Neutrophil (primary cell): ENCODE results near the gene PLCD3.

ENCODE experiments used
- H3K27ac ChIP-seq: fragments of 200-600 bp; sonication (generic); 2 replicates; pipeline ENCODE4 v1.5.1; 2016; ENCODE audit warnings: mild to moderate bottlenecking, moderate library complexity
- H3K27me3 ChIP-seq: fragments of 200-600 bp; sonication (generic); 2 replicates; pipeline ENCODE4 v1.6.0; 2016; ENCODE audit warnings: mild to moderate bottlenecking
- H3K36me3 ChIP-seq: fragments of 200-600 bp; sonication (generic); 2 replicates; pipeline ENCODE4 v1.5.1; 2017
- H3K4me1 ChIP-seq, 2 experiments: fragments of 200-600 bp in 1 of 2; sonication (generic) in 1 of 2; 1 replicate in 1 of 2; 2 replicates in 1 of 2; pipeline versions ENCODE4 v1.5.1 to v1.6.1; 2013 to 2016; ENCODE audit warnings: low read depth in 1 of 2, low read length in 1 of 2, mild to moderate bottlenecking in 1 of 2, moderate library complexity in 1 of 2; ENCODE audit not compliant: control insufficient read depth in 1 of 2, insufficient read depth in 1 of 2
- H3K4me3 ChIP-seq, 2 experiments: fragments of 200-600 bp in 1 of 2; sonication (generic) in 1 of 2; 1 replicate in 1 of 2; 2 replicates in 1 of 2; pipeline ENCODE4 v1.5.1; 2013 to 2016; ENCODE audit warnings: low read depth in 1 of 2, low read length in 1 of 2, mild to moderate bottlenecking in 1 of 2, moderate library complexity in 1 of 2
- H3K9me3 ChIP-seq: fragments of 200-600 bp; sonication (generic); 2 replicates; pipeline ENCODE4 v1.5.1; 2016
- CTCF ChIP-seq: fragments of 200-600 bp; sonication (generic); IDR thresholded peaks from 2 replicates; pipeline ENCODE4 v1.5.1; 2016; ENCODE audit warnings: antibody characterized with exemption

Gene PLCD3

GRCh38 chr17:45108051-45108450 lies 24.3 kb downstream of the PLCD3 start:
- Histone ChIP-seq H3K27ac (no peak overlapping the region), H3K4me3 (no peak overlapping the region), H3K4me1 (no peaks in the 10 kb centered on the region), H3K36me3 (peaks cover 65% of the 10 kb centered on the region), H3K27me3 (no peaks in the 10 kb centered on the region), H3K9me3 (no peaks in the 10 kb centered on the region)
- no peak for TF ChIP-seq CTCF

DNA sequence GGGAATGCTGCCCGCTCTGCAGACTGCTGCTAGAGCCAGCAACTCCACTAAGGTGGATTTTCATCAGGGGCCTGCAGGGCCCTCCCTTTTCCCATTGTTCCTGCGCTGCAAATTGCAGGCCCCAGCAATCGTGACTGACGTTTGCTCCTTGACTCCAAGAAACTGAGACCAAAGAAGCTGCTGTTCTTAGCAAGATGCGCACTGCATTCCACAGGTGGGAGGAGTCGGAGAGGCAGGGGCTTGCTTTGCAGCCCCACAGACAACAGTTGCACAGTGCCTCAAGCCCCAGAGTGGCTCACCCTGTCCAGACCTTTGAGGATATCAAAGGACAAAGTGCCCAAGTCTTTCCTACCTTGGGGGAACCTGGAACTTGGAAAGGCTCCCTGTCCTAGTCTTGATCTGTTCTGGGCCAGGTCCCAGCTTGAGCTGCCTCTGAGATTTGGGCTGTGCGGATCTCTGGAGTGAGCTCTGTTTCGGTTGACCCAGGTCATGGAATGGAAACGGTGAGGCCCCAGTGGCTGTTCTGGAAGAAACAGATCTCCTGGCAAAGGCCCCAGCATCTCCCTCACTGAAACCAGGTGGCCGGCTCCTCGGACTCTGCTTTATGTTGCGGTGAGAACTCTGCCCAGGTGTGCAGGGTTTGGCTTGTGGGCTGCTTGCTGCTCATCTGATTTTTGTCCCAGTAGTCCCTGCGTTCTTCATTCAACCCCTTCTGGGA lies 24.9 kb downstream of the PLCD3 start:
- Histone ChIP-seq H3K36me3 (peaks cover 71% of the 10 kb centered on the region), H3K4me3 (no peak overlapping the region), H3K27ac (no peak overlapping the region), H3K4me1 (no peaks in the 10 kb centered on the region), H3K9me3 (no peaks in the 10 kb centered on the region), H3K27me3 (no peaks in the 10 kb centered on the region)
- no peak for TF ChIP-seq CTCF

DNA sequence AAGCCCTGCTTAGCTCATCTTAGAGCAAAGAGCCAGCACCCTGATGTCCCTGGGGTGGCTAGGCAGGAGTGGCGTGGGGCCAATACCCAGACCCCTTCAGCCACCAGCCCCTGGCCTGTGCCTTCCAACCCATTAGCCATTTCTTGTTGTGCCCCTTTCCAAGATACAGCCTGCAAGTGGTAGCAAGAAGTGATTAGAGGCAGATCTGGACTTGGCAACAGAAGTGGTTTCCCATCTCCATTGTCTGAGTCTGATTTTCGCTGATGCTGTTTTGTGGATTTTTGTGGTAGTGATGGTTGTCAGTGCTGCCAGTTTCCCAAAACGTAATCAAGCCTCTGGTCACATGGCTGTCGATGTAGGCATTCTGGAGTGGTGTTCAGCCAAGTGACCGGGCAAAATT lies 25.7 kb downstream of the PLCD3 start:
- Histone ChIP-seq H3K4me1 (no peaks in the 10 kb centered on the region), H3K9me3 (no peaks in the 10 kb centered on the region), H3K27me3 (no peaks in the 10 kb centered on the region), H3K27ac (no peak overlapping the region), H3K36me3 (peaks cover 80% of the 10 kb centered on the region), H3K4me3 (no peak overlapping the region)
- no peak for TF ChIP-seq CTCF

- TF ChIP-seq CTCF = no peak
- H3K4me3 ChIP-seq = no peak overlapping the region
- H3K27ac ChIP-seq = no peak overlapping the region
- H3K36me3 ChIP-seq = peaks cover 84% of the 10 kb centered on the region
- H3K9me3 ChIP-seq = no peaks in the 10 kb centered on the region
- H3K27me3 ChIP-seq = no peaks in the 10 kb centered on the region
- H3K4me1 ChIP-seq = no peaks in the 10 kb centered on the region
Observed at GRCh38 chr17:45106096-45106495, 26.2 kb downstream of the PLCD3 start.

GRCh38 chr17:45104907-45105624 lies 27.2 kb downstream of the PLCD3 start:
- no peaks in the 10 kb centered on the region for H3K27me3 ChIP-seq
- no peak overlapping the region for H3K4me3 ChIP-seq
- no peaks in the 10 kb centered on the region for H3K4me1 ChIP-seq
- peaks cover 92% of the 10 kb centered on the region for H3K36me3 ChIP-seq
- no peak overlapping the region for H3K27ac ChIP-seq
- no peaks in the 10 kb centered on the region for H3K9me3 ChIP-seq
- TF ChIP-seq CTCF = no peak
